COLO668 (cell line): ENCODE data around the gene SNX8.

Experiments
- DNase-seq: peaks from one replicate; lab custom pipeline; 2025; ENCODE audit not compliant: unreplicated experiment; lab: John Stamatoyannopoulos, UW

Gene SNX8

GRCh38 chr7:2266911-2267310 lies 47.3 kb downstream of the SNX8 start:
- DNase-seq, result no peak

- DNase-seq, result no peak
Observed at GRCh38 chr7:2264158-2264557, 50.1 kb downstream of the SNX8 start.

- DNase-seq, result no peak
Observed at GRCh38 chr7:2263176-2263575, 51.1 kb downstream of the SNX8 start.

- no peak for DNase-seq
Observed at GRCh38 chr7:2261611-2262010, 52.6 kb downstream of the SNX8 start.

GRCh38 chr7:2260820-2261219 lies 53.4 kb downstream of the SNX8 start:
- DNase-seq, result peak; percentile 89

- DNase-seq, result no peak
Observed at GRCh38 chr7:2259480-2259879, 54.8 kb downstream of the SNX8 start.

GRCh38 chr7:2258661-2259365 lies 55.4 kb downstream of the SNX8 start:
- no peak for DNase-seq

GRCh38 chr7:2257651-2258050 lies 56.6 kb downstream of the SNX8 start:
- no peak for DNase-seq

GRCh38 chr7:2257046-2257551 lies 57.1 kb downstream of the SNX8 start:
- DNase-seq, result no peak

- DNase-seq, result no peak
Observed at GRCh38 chr7:2256306-2257045, 57.8 kb downstream of the SNX8 start.

- no peak for DNase-seq
Observed at GRCh38 chr7:2255145-2256139, 58.8 kb downstream of the SNX8 start.

- no peak for DNase-seq
Observed at GRCh38 chr7:2254429-2255144, 59.7 kb downstream of the SNX8 start.

GRCh38 chr7:2253525-2254244 lies 60.6 kb downstream of the SNX8 start:
- DNase-seq, result no peak

GRCh38 chr7:2253021-2253420 lies 61.2 kb downstream of the SNX8 start:
- DNase-seq, result no peak

GRCh38 chr7:2251841-2252771 lies 62.1 kb downstream of the SNX8 start:
- no peak for DNase-seq

GRCh38 chr7:2251381-2251780 lies 62.9 kb downstream of the SNX8 start:
- DNase-seq, result no peak

GRCh38 chr7:2249744-2250323 lies 64.4 kb downstream of the SNX8 start:
- no peak for DNase-seq

- no peak for DNase-seq
Observed at GRCh38 chr7:2248984-2249694, 65.1 kb downstream of the SNX8 start.
